ENCODE results near the gene RECQL5.
A peak's percentile ranks its signal among the peaks of the same experiment; 100 is the strongest.
"Not testable (repeated sequence)": the region's sequence is repeated elsewhere in the genome, so short reads cannot be mapped to it uniquely, and the experiment has no call there.

The RECQL5 gene

GRCh38 chr17:75612906-75613626 lies 53.9 kb downstream of the RECQL5 start:
- DNase-seq: no peak

DNA sequence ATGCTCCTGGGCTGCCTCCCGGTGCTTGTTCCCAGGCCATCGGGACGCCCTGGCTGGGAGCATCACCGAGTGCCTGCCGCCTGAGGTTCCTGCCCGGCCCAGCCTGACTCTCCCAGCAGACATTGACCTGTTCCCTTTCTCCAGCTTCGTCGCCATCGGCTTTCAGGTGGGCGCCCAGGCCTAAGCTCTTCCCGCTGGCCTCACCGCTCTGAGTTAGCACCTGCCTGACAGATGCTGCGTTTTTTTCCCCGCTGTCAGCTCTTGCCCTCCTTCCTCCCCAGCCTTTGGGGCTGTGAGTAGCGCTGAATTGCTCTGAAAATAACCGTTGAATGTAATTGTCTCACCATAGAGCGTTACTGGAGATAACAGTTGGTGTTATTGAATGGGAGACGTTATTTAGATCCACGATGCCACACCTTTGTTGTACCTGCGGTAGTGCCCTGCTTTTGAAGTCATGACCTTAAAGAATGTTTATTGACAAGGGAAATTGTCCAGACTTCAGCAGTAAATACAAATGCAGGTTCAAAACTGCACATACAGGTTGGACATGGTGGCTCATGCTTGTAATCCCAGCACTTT lies 55.0 kb downstream of the RECQL5 start:
- DNase-seq: no peak

- DNase-seq: peak; percentile 41
Measured at GRCh38 chr17:75610103-75610984, 56.6 kb downstream of the RECQL5 start.

- no peak for DNase-seq
Measured at GRCh38 chr17:75607086-75607485, 59.9 kb downstream of the RECQL5 start.

GRCh38 chr17:75605790-75606189 lies 61.2 kb downstream of the RECQL5 start:
- DNase-seq: no peak

- no peak for DNase-seq
Measured at GRCh38 chr17:75604034-75604695, 62.8 kb downstream of the RECQL5 start.

DNA sequence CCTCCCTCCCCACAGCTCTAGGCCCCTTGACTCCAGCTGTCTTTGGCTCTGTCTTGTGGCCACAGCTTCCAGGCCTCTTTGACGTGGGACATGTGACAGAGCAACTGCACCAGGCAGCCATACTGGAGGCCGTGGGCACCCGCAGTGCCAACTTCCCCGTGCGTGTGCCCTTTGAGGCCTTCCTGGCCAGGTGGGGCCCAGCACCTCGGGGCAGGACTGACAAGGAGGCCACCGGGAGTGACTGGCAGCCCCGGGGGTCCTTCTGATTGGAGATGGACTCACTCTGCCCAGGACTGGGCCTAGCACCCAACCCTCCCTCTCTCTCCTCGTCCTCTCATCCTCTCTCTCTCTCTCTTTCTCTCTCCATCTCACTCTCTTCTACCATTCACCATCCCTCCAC lies 63.8 kb downstream of the RECQL5 start:
- no peak for DNase-seq

DNA sequence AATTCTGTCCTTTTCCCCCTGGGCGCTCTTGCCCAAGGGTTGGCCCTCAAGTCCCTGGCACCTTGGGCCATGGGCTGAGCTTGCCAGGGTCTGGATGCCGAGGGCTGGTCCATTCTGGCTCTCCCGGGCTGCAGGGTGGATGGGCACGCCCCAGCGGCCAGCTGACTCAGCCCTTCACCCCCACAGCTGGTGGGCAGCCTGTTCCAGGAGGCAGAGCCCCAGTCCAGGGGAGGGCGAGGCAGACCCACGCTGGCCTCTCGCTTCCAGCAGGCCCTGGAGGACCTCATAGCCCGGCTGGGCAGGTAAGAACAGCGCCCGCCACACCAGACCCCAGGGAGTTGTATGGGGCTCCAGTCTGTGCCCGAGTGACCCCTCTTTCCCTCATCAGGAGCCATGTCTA lies 64.3 kb downstream of the RECQL5 start:
- no peak for DNase-seq

GRCh38 chr17:75601057-75601987 lies 65.6 kb downstream of the RECQL5 start:
- peak; percentile 96 for DNase-seq

- DNase-seq: no peak
Measured at GRCh38 chr17:75596320-75597087, 70.5 kb downstream of the RECQL5 start.

- no peak for DNase-seq
Measured at GRCh38 chr17:75595920-75596313, 71.0 kb downstream of the RECQL5 start.

- no peak for DNase-seq
Measured at GRCh38 chr17:75595284-75595919, 71.6 kb downstream of the RECQL5 start.

DNA sequence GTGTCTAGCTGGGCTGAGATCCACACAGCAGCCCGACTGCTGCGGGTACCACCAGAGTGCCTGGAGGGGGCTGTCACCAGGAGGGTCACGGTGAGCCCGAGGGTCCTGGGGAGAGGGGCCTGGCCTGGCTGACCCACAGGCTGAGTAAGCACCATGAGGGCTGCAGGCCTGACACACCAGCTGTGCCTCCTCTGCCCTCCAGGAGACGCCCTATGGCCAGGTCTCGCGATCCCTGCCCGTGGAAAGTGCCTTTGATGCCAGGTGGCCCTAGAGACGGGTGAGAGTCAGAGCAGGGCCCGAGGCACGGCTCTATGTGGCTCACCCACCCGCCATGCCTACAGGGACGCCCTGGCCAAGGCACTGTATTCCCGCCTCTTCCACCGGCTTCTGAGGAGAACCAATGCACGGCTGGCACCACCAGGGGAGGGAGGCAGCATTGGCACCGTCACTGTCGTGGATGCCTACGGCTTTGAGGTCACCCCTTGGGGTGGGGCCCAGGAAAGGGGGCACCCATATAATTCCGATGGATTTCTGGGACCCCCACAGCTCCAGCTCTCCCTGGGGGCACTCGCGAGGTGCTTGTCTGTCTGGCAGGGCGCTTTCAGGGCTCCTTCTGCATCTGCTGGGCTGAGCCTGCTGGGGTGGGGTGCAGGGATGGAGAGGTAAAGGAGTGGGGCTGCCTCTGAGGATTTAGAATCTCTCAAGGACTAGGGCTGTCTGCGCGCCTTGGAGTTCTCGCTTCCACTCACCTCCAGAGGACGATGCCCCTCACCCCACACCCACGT lies 72.3 kb downstream of the RECQL5 start:
- peak; percentile 85 for DNase-seq

GRCh38 chr17:75593430-75593829 lies 73.5 kb downstream of the RECQL5 start:
- not testable (repeated sequence) for DNase-seq

DNA sequence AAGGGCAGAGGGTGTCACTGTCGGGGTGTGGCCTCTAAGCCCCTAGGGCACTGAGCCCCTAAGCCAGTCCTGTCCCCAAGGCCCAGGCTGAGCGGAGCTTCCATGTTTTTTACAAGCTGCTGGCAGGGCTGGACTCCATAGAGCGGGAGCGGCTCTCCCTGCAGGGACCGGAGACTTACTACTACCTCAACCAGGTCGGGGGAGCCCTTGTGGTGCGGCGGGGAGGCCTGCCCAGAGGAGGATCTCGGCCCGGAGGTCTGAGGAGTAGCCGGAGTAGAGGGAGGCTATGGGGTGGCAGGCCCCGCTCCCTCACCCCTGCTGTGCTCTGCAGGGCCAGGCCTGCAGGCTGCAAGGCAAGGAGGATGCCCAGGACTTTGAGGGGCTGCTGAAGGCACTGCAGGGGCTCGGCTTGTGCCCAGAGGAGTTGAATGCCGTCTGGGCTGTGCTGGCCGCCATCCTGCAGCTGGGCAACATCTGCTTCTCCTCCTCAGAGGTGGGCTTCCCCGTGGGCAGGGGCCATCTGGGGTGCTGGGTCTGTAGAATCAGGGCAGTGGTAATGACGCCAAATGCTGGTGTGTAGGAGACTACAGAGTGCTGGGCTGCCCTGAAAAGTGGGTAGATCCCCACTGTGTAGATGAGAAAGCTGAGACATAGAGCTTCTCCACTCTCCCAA lies 74.5 kb downstream of the RECQL5 start:
- DNase-seq: no peak

- DNase-seq: no peak
Measured at GRCh38 chr17:75591722-75592302, 75.1 kb downstream of the RECQL5 start.

GRCh38 chr17:75590849-75591721 lies 75.9 kb downstream of the RECQL5 start:
- DNase-seq: peak; percentile 28

DNA sequence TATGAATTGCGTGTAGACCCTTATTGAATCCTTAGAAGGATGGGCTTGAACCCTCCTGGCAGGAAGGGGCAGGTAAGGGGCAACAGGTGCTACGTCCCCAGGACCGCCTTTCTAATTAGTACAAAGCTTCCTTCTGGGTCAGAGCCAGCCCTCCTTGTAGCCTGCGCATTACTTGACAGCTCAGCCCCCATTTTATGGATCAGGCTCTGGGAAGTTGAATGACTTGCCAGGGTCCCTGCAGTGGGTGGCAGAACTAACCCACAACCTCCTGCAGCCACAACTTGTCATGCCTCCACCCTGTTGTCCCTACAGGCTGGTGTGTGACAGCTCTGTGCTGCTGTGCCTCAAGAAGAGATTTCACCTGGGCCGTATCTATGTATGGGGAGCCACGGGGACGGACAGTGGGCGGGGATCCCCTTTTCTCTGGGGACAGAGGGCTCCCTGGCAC lies 76.6 kb downstream of the RECQL5 start:
- DNase-seq: peak; percentile 36

All from DMS53 (cell line).